GM12864 (cell line): Measurements from ENCODE around the gene MTG2.
"Not testable (repeated sequence)": the region's sequence is repeated elsewhere in the genome, so short reads cannot be mapped to it uniquely, and the experiment has no call there.

ENCODE experiments used
- DNase-seq: peaks from one replicate; pipeline ENCODE4 v3.0.0-alpha.2; 2011; ENCODE audit warnings: low read depth
- H3K4me3 ChIP-seq: 2 replicates; pipeline ENCODE4 v1.5.1; 2011; ENCODE audit warnings: mild to moderate bottlenecking, low read depth, low read length, control low read depth
- CTCF ChIP-seq: IDR thresholded peaks from 2 replicates; pipeline ENCODE4 v1.5.1; 2011; ENCODE audit warnings: low read depth, mild to moderate bottlenecking, moderate library complexity, low read length, control low read depth, inconsistent platforms; ENCODE audit errors: missing control alignments

Gene MTG2

GRCh38 chr20:62146019-62146755, 36.6 kb upstream of the MTG2 start:
- no peak overlapping the region for H3K4me3 ChIP-seq
- no peak for TF ChIP-seq CTCF
- DNase-seq = no peak

GRCh38 chr20:62147125-62147524, 35.7 kb upstream of the MTG2 start:
- no peak overlapping the region for H3K4me3 ChIP-seq
- no peak for DNase-seq
- TF ChIP-seq CTCF = no peak

GRCh38 chr20:62147528-62147927, 35.3 kb upstream of the MTG2 start:
- no peak for DNase-seq
- no peak overlapping the region for H3K4me3 ChIP-seq
- no peak for TF ChIP-seq CTCF

GRCh38 chr20:62148383-62148782, 34.4 kb upstream of the MTG2 start:
- not testable (repeated sequence) for H3K4me3 ChIP-seq, DNase-seq

GRCh38 chr20:62148908-62149314, 33.9 kb upstream of the MTG2 start:
- H3K4me3 ChIP-seq = no peak overlapping the region
- no peak for TF ChIP-seq CTCF
- no peak for DNase-seq

- DNase-seq = no peak
- no peak overlapping the region for H3K4me3 ChIP-seq
- no peak for TF ChIP-seq CTCF
These were observed 33.1 kb upstream of the MTG2 start for GRCh38 chr20:62149532-62150309.

- no peak for DNase-seq
- H3K4me3 ChIP-seq = no peak overlapping the region
- no peak for TF ChIP-seq CTCF
These were observed 32.6 kb upstream of the MTG2 start for GRCh38 chr20:62150310-62150575.
